Measurements from ENCODE around the gene CCM2. TPM values are rescaled to one million over a fixed set of nuclear protein-coding genes. Genes with fewer than 3 reads are reported as not detected.

The CCM2 gene
- total RNA-seq, 1 donor = 41.9 TPM

DNA sequence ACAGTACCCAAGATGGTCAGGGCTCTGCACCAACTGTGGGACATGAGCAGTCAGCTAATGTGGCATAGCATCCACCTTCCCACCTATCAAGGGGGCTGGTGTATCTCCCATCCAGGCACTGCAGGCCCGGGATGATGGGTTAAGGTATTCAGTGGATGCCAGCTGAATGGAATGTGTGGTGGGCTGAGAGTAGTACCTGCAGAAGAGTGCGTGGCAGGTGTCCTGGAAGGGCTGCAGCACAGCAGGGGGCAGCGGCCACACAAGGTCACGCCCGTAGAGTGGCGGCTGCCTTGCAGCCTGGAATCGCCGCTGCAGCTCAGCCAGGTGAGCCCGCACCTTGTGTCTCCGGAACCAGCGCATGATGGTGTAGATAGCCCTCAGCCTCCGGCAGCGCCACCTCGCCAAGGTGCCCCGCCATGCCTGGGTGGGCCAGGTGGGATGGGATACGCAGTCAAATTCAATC is 34.5 kb upstream of the CCM2 start:
- TF ChIP-seq, protein P1, sequence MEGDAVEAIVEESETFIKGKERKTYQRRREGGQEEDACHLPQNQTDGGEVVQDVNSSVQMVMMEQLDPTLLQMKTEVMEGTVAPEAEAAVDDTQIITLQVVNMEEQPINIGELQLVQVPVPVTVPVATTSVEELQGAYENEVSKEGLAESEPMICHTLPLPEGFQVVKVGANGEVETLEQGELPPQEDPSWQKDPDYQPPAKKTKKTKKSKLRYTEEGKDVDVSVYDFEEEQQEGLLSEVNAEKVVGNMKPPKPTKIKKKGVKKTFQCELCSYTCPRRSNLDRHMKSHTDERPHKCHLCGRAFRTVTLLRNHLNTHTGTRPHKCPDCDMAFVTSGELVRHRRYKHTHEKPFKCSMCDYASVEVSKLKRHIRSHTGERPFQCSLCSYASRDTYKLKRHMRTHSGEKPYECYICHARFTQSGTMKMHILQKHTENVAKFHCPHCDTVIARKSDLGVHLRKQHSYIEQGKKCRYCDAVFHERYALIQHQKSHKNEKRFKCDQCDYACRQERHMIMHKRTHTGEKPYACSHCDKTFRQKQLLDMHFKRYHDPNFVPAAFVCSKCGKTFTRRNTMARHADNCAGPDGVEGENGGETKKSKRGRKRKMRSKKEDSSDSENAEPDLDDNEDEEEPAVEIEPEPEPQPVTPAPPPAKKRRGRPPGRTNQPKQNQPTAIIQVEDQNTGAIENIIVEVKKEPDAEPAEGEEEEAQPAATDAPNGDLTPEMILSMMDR (IDR thresholded peaks at IDR 0.05; ENCODE audit: insufficient read depth, low read depth, low read length) = no peak
- no peak for DNase-seq (ENCODE audit: low read depth)
- H3K4me3 ChIP-seq (ENCODE audit: low read depth, low read length) = no peak overlapping the region

DNA sequence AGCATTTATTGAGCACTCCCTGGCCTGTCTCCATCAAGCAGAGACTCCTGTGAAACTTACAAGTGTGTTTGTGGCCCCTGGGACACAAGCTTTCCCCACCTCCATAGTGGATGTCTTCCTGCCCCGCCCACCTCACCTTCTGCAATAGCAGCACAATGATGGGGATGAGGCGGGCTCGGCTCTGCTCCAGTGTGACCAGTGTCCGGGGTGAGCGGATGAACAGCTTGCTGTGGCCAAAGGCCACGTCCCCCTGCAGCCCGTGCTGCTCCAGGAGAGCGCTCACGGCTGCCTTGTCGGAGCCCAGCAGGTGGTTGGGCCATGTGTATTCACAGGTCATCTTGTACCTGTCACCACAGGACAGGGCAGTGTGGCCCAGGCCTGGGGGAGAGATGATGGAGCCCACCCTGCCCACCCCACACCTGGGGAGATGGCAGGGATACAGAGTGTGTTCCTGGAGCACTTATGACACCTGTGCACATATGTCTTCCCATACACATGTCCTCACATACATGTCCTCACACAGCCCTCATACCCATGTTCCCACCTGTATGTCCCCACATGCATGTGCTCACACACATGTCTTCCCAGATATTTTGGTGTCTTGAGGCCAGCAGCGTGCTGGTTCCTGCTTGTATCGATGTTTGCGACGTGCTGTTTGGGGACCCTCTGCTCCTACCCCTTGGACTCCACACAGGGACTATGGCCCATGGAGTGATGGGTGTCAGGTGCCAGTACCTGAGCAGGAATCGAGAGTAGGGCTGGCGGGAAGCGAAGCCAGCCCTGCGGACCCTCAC is 33.9 kb upstream of the CCM2 start:
- DNase-seq (ENCODE audit: low read depth) = no peak
- TF ChIP-seq, protein P1 (IDR thresholded peaks at IDR 0.05; ENCODE audit: insufficient read depth, low read depth, low read length) = no peak
- no peak overlapping the region for H3K4me3 ChIP-seq (ENCODE audit: low read depth, low read length)

DNA sequence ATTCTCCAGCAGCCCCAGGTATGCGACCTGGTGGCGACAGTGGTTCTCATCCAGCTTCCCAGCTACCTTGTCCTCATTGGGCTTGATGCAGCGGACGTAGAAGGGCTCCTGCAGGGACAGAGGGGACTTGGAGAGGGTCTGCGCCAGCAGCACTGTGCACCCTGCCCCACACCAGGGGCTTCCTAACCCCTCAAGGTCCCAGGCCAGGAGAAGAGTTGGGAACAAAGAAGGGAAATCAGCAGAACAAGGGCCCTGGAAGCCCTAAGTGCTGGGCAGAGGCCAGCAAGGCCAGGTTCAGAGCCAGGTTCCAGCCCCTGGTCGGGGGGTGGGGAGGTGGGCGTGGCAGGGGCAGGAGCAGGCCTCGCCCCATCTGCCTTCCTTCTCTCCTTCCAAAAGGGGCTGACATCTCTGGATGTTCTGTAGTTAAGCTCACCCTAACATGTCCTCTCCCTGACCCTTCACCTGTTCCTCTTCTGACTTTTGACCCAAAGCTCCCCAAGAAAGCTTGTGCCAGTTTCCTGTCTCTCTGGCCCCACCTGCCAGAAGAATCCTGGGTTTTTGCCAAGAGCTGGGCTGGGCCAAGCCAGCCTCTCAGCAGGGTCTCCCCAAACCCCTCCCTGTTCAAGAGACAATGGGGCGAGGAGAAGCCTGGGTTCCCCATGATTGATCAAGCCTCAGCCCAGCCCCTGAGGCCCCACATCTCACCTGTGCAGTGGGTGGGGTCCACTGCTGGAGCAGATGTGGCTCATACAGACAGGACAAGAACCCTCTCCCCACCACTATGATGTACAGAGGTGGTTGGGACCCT is 33.1 kb upstream of the CCM2 start:
- TF ChIP-seq, protein P1 (IDR thresholded peaks at IDR 0.05; ENCODE audit: insufficient read depth, low read depth, low read length) = no peak
- no peak for DNase-seq (ENCODE audit: low read depth)

DNA sequence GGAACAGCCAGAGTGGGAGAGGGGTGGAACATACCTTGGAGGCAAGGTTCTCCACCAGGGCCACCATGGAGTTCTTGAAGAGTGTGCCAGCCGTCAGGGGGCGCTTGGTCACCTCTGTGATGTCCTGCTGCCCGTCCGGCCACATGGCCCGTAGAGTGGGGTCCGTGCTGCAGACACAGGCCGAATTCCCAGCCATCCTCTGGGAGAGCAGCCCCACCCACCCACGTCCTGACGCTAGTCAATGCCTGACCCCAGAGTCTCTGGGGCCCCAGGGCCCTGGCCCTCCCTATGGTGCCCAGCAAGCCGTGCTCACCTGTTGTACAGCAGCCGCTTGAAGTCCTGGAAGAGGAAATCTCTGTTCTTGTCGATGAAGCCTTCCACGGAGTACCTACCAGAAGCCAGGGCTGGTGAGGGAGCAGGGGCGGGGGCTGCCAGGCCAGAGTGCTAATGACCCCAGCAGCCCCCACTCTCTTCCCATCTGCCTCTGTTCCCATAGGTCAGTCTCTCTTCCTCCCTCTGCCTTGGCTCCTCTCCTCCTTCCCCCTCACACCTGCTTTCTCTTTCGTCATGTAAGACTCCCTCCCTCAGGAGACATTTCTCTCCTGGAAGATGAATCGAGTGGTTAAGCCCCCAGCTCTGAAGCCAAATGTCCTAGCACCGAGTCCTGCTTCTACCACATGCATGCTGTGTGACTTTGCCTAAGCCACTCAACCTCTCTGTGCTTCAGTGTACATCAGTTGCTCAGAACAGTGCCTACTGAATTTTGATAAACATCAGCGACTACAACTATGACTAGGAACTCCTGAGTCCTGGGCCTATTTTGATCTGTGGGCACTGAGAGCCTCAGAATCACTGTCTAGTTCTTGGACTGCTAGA is 32.2 kb upstream of the CCM2 start:
- H3K4me3 ChIP-seq (ENCODE audit: low read depth, low read length) = no peak overlapping the region
- TF ChIP-seq, protein P1 (IDR thresholded peaks at IDR 0.05; ENCODE audit: insufficient read depth, low read depth, low read length) = peak; percentile 45
- DNase-seq (ENCODE audit: low read depth) = peak; percentile 36

More for the DNA sequence above, 33.1 kb upstream of the CCM2 start:
- no peak overlapping the region for H3K4me3 ChIP-seq (ENCODE audit: low read depth, low read length)

DNA sequence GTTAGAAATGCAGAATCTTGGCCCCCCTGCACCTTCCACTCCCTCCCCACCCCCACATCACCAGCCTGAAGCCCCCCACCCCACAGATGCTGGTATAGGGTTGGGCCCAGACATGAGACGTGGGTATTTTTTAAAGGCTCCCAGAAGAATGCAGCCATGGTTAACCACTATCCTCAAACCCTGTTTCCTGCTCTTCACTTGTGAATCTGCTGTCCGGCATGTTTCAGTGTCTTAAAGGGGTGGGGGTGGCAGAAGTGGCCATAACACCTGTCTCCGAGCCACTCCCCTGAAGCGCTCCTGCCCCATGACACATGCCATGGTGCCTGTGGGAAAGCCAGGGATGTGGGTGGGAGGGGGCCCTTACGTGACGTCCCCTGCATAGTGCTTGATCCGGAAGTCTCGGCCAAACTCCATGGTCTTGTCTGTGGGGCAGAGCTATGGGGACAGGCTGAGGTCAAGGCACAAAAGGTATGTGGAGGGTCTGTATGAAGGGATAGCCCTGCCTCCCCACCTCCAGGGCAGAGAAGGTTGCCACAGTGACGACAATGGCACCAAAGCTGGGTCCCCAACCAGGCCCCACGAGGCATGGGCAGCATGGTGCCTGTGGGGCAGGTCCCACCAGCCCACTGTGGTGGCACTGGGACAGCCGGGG is 30.8 kb upstream of the CCM2 start:
- no peak for DNase-seq (ENCODE audit: low read depth)
- TF ChIP-seq, protein P1 (IDR thresholded peaks at IDR 0.05; ENCODE audit: insufficient read depth, low read depth, low read length) = no peak
- H3K4me3 ChIP-seq (ENCODE audit: low read depth, low read length) = no peak overlapping the region

Measured in fibroblast of villous mesenchyme (primary cell).